HG03060 (cell line): ENCODE measurements around the gene TOP3B.

Source experiments
- ATAC-seq: cut with Tn5 transposase; IDR thresholded peaks from one replicate; pipeline ENCODE4 v1.9.1; 2021; ENCODE audit warnings: low read depth, moderate number of reproducible peaks; ENCODE audit not compliant: unreplicated experiment

Gene TOP3B

DNA sequence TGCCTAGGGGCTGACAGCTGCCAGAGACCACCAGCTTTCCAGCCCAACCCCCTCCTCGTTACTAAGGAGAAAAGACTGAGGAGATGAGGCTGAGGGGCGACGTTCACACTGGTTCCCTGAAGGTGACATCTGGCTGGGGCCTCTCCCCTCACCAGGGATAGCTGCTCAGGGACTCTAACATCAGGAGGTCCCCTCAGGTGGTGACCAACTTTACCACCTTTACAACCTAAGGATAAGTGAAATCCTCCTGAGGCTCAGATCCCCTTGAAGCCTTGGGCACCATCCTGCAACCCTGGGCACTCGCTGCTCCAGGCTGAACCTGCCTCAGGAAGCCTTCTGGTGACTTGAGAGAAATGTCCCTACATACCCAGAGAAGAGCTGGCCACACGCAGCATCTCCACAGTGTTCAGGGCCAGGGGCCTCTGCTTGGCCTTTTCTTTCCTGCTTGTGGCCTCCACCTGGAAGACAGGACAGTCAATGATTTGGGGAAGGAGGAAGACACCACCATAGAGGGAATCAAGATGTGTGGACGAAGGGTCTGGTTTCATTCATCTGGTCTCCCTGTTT, 17.6 kb downstream of the TOP3B start:
- ATAC-seq, result no peak

GRCh38 chr22:21964234-21964633, 18.4 kb downstream of the TOP3B start:
- no peak for ATAC-seq

DNA sequence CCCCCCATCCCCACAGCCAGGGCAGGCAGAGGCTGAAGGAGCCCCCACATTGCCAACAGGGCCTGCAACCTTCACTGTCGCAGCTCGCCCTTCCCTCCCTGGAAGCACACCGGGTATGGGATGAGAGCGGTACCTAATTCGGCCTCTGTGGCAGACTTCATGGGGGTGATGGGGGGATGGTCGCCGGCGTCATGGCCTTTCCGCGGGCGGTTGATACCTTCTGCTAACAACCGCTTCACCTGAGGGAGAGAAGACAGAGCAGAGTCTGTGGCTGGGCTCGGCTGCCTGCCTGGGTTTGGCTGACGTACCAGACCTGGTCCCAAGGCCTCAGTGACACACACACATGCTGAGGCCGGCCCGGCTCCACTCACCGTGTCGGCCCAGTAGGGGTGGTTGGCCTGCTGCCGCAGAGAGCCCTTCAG, 18.8 kb downstream of the TOP3B start:
- no peak for ATAC-seq

DNA sequence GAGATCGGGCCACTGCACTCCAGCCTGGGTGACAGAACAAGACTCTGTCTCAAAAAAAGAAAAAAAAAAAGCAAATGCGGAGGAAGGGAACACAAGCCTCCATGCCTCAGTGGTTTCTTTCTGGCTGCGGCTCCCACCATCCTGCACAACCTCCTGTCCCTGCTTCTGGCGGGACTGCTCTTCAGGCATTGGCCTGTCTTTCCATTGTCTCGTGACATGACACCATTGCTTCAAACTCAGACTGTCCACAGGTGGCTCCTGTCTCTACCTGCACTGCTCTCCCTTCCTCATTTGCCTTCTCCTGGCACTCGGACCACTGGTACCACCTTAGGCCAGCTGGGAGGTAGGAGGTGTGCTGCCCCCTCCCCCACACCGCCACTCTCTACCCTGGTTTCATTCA, 19.3 kb downstream of the TOP3B start:
- ATAC-seq, result no peak

DNA sequence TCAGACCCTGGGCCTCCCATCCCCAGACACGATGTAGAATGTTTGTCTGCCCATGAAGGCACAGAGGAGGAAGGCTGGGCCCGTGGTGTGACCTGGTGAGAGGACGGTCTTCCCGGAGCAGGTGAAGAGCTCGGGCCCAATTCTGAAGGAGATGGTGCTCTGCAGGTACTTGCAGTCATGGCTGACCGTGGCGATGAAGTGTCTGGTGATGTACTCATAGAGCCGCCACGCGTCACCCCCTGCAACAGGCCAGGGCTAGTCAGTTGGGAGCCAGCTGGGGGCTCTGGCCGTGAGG, 20.0 kb downstream of the TOP3B start:
- no peak for ATAC-seq

GRCh38 chr22:21961886-21962654, 20.5 kb downstream of the TOP3B start:
- no peak for ATAC-seq

DNA sequence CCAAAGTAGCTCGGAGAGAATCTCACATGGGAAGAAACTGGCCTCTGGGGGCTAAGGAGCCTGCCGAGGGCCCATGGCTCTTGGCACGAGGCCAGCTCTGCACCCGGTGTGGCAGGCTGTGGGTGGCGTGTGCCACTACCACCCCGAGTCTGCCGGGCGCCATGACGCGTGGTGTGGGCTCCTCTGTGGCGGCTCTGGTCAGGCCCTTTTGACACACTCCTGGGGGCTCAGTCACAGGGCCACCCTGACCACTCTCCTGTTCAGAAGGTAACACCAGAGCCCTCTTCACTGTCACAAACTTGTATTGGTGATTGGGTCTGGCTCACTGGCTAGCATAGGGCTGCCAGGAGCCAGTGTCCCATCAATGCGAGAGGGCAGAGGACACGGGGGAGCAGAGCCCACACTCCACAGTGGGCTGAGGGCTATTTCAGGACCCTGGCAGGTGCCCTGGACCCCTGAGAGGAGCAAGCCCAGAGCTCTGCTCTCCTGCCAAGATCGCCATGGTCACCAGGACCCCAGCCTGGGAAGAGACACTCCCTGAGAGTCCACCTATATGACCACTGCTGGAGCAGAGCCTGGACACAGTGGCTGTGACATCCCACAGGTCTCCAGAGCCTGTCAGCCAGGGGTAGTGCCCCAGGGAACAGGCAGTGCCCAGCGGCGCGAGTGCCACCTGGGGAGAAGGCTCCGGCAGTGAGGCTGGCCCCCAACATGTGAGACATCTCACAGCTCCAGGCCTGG, 21.3 kb downstream of the TOP3B start:
- no peak for ATAC-seq

DNA sequence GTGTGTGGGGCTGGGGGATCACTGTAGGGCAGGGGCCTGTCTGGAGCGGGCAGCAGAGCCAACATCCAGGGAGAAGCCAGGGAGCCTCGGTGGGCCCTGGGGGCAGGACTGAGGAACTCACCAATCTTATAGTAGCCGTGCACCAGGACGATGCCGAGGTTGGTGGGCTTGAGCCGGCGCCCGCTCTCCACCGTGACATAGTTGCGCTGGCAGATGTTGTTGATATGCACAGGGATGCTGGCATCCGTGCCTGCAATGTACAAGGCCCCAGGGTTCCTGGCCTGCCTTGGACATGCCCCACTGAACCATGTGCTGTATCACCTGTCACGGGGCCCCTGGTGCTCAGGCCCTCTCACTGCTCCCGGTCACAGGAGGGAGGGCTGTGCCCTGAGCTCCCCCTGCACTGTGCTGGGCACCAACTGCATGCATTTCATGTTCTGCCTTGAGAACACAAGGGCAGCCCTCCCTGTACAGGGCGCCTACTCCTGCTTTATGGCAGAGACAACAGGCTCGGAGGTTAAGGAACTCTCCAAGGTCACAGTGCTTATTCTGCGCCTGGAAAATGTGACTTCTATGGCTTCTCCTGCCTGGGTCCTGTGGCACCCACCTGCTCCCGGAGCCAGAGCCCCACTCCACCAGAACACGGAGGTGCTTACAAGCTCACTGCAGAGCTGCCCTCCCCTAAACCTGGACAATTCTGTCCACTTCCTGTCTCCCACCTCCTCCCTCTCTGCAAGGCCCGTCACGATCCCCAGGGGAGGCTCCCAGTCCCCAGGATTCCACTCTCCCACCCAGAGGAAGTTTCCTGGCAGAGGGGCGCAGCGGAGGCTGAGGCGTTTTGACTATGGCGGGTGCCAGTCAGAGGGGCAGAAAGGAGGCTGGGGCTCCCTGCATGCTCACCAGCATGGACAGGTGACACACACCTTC, 22.1 kb downstream of the TOP3B start:
- no peak for ATAC-seq

- ATAC-seq, result no peak
These were observed 23.1 kb downstream of the TOP3B start for GRCh38 chr22:21959274-21960074.

- no peak for ATAC-seq
These were observed 24.0 kb downstream of the TOP3B start for GRCh38 chr22:21958360-21959273.

GRCh38 chr22:21952586-21953571, 29.7 kb downstream of the TOP3B start, which contains the start of gene PPM1F:
TSS of gene PPM1F (minus strand) at chr22:21952848. CDS start at chr22:21946048, 6,800 bp downstream.
- ATAC-seq, result no peak

DNA sequence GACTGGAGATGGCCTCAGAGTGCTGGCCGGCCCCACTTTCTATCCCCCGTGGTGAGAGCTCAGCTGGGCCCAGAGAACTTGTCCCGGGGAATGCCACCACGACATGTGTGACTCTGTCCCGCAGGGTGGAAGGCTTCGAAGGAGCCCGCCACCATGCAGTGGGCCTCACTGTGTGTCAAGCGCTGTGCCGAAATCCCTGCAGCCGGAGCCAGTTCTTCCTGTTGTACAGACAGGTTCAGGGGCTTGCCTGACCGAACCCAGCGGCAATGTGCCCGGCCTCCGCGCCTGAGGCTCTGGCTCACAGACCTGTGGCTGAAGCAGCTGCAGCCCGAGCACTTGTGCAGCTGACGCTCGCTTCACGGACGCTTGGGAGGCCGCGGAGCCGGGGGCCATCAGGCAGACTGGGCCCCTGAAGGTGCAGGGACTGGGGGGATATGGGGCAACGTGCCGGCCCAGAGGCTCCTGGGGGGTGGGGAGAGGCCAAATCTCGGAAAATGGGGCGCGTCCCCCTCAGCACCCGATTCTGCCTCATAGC, 30.6 kb downstream of the TOP3B start:
- no peak for ATAC-seq

- no peak for ATAC-seq
These were observed 31.5 kb downstream of the TOP3B start for GRCh38 chr22:21951062-21951461.

DNA sequence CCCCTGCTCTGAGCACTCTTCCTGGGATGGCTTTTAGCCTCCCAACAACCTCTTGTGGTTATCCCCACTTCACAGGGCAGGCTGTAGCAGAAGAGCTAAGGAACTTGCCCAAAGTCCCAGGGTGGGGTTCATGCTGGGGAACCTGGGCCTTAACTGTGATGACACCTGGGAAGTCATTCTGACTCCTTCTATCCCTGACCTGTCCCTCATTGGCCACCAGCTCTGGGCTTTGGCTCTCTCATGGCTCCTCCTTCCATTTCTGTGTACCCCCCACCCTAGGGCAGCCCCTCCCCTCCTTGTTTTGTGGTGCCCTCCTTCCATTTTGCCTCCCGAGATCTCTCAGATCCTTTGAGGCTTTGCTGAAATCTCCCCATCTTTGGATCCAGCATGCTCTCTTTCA, 32.6 kb downstream of the TOP3B start:
- no peak for ATAC-seq

DNA sequence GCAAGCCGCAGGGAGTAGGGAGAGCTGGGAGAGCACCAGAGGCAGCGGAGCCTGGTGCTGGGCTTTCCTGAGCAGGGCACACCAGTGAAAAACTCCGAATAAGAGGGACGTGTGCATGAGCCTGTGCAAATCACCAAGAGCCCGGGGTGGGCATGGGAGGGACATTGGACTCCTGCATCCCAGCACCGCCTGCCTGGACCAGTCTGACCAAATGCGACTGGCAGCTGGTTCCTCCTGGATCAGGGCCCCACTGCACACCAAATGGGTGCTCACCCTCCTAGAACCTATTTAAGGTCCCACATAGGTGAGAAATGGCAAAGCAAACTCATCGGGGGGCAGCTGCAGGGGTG, 33.0 kb downstream of the TOP3B start:
- no peak for ATAC-seq

GRCh38 chr22:21948824-21949568, 33.6 kb downstream of the TOP3B start:
- ATAC-seq, result no peak

DNA sequence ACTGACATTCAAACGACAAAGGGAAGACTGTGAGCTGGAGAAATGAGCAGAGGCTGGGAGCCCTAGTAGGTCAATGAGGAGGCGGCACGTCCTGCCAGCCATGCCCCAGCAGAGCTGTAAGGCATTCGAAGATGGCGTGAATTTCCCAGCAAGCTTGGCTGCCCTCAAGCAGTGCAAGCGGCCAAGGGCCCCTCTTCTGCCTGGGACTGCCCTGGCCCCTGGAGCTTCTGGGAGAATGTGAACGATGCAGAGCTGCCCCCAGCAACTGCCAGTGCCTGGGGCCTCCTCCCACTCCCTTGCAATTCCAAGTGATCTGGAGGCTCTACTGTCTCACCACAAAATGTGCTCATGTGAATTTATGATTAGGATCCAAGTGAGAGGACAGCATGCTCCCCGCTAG, 34.2 kb downstream of the TOP3B start:
- no peak for ATAC-seq
